Vagina (tissue), 2 donors: ENCODE results near the gene RBPJL.

Experiments used
- CTCF ChIP-seq, 3 experiments: fragments of 450-650 bp in 2 of 3; fragments of 200-600 bp in 1 of 3; sonication (generic) in 1 of 3; IDR thresholded peaks; one replicate each; pipeline ENCODE4 v1.5.1; 2017 to 2019; ENCODE audit warnings: antibody characterized with exemption in 3 of 3, mild to moderate bottlenecking in 2 of 3, moderate library complexity in 2 of 3
- POLR2A ChIP-seq, 2 donors: fragments of 450-650 bp; IDR thresholded peaks; one replicate each; pipeline ENCODE4 v1.6.1; 2017; ENCODE audit warnings: antibody characterized with exemption in 2 of 2, mild to moderate bottlenecking in 2 of 2, moderate library complexity in 2 of 2

GRCh38 chr20:45300961-45301360 lies 5.7 kb upstream of the RBPJL start:
- TF ChIP-seq POLR2A (IDR thresholded peaks at IDR 0.05) (no peak), CTCF (IDR thresholded peaks at IDR 0.05) (no peak)
